Measurements from ENCODE around the gene GAP43.

GAP43 gene

GRCh38 chr3:115623044-115623868 is at the start of gene GAP43:
Gene GAP43, plus strand, starts transcription at chr3:115623510. Its CDS starts 180 bp downstream, at chr3:115623690.
- no peak for DNase-seq

GRCh38 chr3:115576325-115576875 is 46.9 kb upstream of the GAP43 start:
- DNase-seq: no peak

GRCh38 chr3:115577000-115577399 is 46.3 kb upstream of the GAP43 start:
- no peak for DNase-seq

GRCh38 chr3:115578331-115578730 is 45.0 kb upstream of the GAP43 start:
- DNase-seq: no peak

GRCh38 chr3:115580566-115580965 is 42.7 kb upstream of the GAP43 start:
- no peak for DNase-seq

- DNase-seq: no peak
Measured at GRCh38 chr3:115581362-115582135, 41.8 kb upstream of the GAP43 start.

GRCh38 chr3:115588201-115589115 is 34.9 kb upstream of the GAP43 start:
- DNase-seq: no peak

GRCh38 chr3:115590873-115591272 is 32.4 kb upstream of the GAP43 start:
- DNase-seq: no peak

- no peak for DNase-seq
Measured at GRCh38 chr3:115595611-115596275, 27.6 kb upstream of the GAP43 start.

- no peak for DNase-seq
Measured at GRCh38 chr3:115598216-115598615, 25.1 kb upstream of the GAP43 start.

- no peak for DNase-seq
Measured at GRCh38 chr3:115602194-115602593, 21.1 kb upstream of the GAP43 start.

- no peak for DNase-seq
Measured at GRCh38 chr3:115611630-115612029, 11.7 kb upstream of the GAP43 start.

- DNase-seq: no peak
Measured at GRCh38 chr3:115615001-115615814, 8.1 kb upstream of the GAP43 start.

- DNase-seq: no peak
Measured at GRCh38 chr3:115616461-115616860, 6.8 kb upstream of the GAP43 start.

GRCh38 chr3:115617591-115617990 is 5.7 kb upstream of the GAP43 start:
- DNase-seq: no peak

- no peak for DNase-seq
Measured at GRCh38 chr3:115624029-115624741, 875 bp downstream of the GAP43 start.

- no peak for DNase-seq
Measured at GRCh38 chr3:115624901-115625300, 1.6 kb downstream of the GAP43 start.

GRCh38 chr3:115626006-115626409 is 2.7 kb downstream of the GAP43 start:
- DNase-seq: no peak

- DNase-seq: no peak
Measured at GRCh38 chr3:115626721-115627120, 3.4 kb downstream of the GAP43 start.

Data from Kasumi-1 (cell line).